ENCODE measurements around the gene KCNK2.
"Not testable (repeated sequence)": the region's sequence is repeated elsewhere in the genome, so short reads cannot be mapped to it uniquely, and the experiment has no call there.

KCNK2 gene

DNA sequence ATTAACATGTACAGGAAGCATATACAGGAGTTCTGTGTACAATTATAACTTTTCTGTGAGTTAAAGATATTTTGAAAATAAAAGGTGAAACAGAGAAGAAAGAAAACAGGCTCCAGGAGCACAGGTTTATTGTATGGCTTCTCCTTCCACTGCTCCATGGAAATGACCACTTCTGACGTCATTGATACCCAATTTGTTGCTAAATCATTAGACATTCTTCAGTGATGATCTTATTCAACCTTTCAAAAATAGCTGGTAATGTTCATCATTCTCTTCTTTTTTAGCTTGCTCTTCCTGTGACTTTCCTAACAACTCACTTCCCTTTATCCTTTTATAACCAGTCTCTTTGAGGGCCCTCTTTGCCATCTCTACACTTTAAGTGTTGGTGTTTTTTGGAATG, 77.8 kb downstream of the KCNK2 start:
- no peaks in the 10 kb centered on the region for H3K36me3 Mint-ChIP-seq (ENCODE audit: low read depth)
- no peaks in the 10 kb centered on the region for H3K27me3 Mint-ChIP-seq
- H3K9me3 Mint-ChIP-seq = peaks cover 21% of the 10 kb centered on the region
- H3K27ac Mint-ChIP-seq = no peak overlapping the region
- H3K4me3 Mint-ChIP-seq = no peak overlapping the region
- no peaks in the 10 kb centered on the region for H3K4me1 Mint-ChIP-seq (ENCODE audit: low read depth)

GRCh38 chr1:215163144-215163543, 80.6 kb downstream of the KCNK2 start:
- H3K4me3 Mint-ChIP-seq; H3K36me3 Mint-ChIP-seq (ENCODE audit: low read depth); H3K4me1 Mint-ChIP-seq (ENCODE audit: low read depth); H3K27ac Mint-ChIP-seq; H3K27me3 Mint-ChIP-seq: not testable (repeated sequence)
- H3K9me3 Mint-ChIP-seq = peaks cover 25% of the 10 kb centered on the region

- Mint-ChIP-seq H3K4me3 (no peak overlapping the region), H3K27me3 (no peaks in the 10 kb centered on the region), H3K9me3 (peaks cover 19% of the 10 kb centered on the region), H3K4me1 (ENCODE audit: low read depth) (no peaks in the 10 kb centered on the region), H3K27ac (no peak overlapping the region), H3K36me3 (ENCODE audit: low read depth) (no peaks in the 10 kb centered on the region)
Observed at GRCh38 chr1:215166886-215167285, 84.3 kb downstream of the KCNK2 start.

- no peak overlapping the region for H3K27ac Mint-ChIP-seq
- H3K4me1 Mint-ChIP-seq (ENCODE audit: low read depth) = no peaks in the 10 kb centered on the region
- no peaks in the 10 kb centered on the region for H3K27me3 Mint-ChIP-seq
- peaks cover 4% of the 10 kb centered on the region for H3K9me3 Mint-ChIP-seq
- no peak overlapping the region for H3K4me3 Mint-ChIP-seq
- H3K36me3 Mint-ChIP-seq (ENCODE audit: low read depth) = no peaks in the 10 kb centered on the region
Observed at GRCh38 chr1:215181518-215181917, 99.0 kb downstream of the KCNK2 start.

- H3K27me3 Mint-ChIP-seq = no peaks in the 10 kb centered on the region
- no peaks in the 10 kb centered on the region for H3K4me1 Mint-ChIP-seq (ENCODE audit: low read depth)
- H3K27ac Mint-ChIP-seq = no peak overlapping the region
- no peaks in the 10 kb centered on the region for H3K36me3 Mint-ChIP-seq (ENCODE audit: low read depth)
- H3K4me3 Mint-ChIP-seq = no peak overlapping the region
- H3K9me3 Mint-ChIP-seq = peaks cover 4% of the 10 kb centered on the region
Observed at GRCh38 chr1:215185067-215185620, 102.6 kb downstream of the KCNK2 start.

- H3K27me3 Mint-ChIP-seq = no peaks in the 10 kb centered on the region
- H3K4me3 Mint-ChIP-seq = no peak overlapping the region
Observed at GRCh38 chr1:215188302-215188950, 105.9 kb downstream of the KCNK2 start.

DNA sequence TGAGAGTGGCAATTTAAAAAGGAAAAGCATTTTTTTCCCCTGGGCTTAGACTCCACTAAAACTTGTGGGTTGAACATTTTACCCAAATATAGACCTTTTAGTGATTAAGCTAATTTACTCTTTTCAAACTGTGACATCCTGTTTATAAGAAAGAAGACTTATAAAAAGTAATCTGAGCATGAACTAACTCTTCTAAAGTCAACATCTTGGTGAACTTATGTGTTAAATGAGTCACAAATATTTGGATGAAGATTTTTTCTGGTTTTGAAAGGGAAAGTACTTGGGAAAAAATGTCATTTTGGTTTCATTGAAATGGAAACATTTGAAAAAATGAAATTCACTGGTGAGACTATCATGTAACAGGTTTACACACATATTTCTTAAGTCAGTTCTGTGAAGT, 109.8 kb downstream of the KCNK2 start:
- Mint-ChIP-seq H3K4me3 (no peak overlapping the region), H3K4me1 (ENCODE audit: low read depth) (no peaks in the 10 kb centered on the region), H3K27me3 (no peaks in the 10 kb centered on the region), H3K27ac (no peak overlapping the region), H3K36me3 (ENCODE audit: low read depth) (no peaks in the 10 kb centered on the region), H3K9me3 (no peaks in the 10 kb centered on the region)

More at GRCh38 chr1:215188302-215188950, 105.9 kb downstream of the KCNK2 start:
- no peaks in the 10 kb centered on the region for H3K4me1 Mint-ChIP-seq (ENCODE audit: low read depth)
- no peak overlapping the region for H3K27ac Mint-ChIP-seq
- no peaks in the 10 kb centered on the region for H3K9me3 Mint-ChIP-seq
- H3K36me3 Mint-ChIP-seq (ENCODE audit: low read depth) = no peaks in the 10 kb centered on the region

DNA sequence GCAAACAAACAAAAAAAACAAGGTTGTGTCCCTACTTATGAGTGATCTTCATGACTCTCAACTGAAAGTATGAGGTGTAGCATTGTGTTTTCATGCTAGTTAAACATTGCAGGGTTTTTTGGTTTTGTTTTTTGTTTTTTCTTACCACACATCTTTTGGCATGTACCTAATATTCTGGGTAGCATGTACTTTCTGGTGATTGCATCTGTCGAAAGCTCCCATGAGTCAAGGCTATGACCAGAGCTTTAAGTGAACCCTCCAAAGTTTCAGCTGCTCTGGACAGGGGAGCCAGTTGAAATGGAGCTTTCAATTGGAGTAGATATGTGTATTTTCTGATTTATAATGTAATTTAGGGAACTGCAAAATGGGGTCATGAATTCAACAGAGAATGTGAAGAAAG, 115.5 kb downstream of the KCNK2 start:
- Mint-ChIP-seq H3K36me3 (ENCODE audit: low read depth) (no peaks in the 10 kb centered on the region), H3K9me3 (no peaks in the 10 kb centered on the region), H3K4me3 (no peak overlapping the region), H3K27ac (no peak overlapping the region), H3K4me1 (ENCODE audit: low read depth) (no peaks in the 10 kb centered on the region), H3K27me3 (no peaks in the 10 kb centered on the region)

- Mint-ChIP-seq H3K36me3 (ENCODE audit: low read depth) (no peaks in the 10 kb centered on the region), H3K9me3 (no peaks in the 10 kb centered on the region), H3K27ac (no peak overlapping the region), H3K4me1 (ENCODE audit: low read depth) (no peaks in the 10 kb centered on the region), H3K4me3 (no peak overlapping the region), H3K27me3 (no peaks in the 10 kb centered on the region)
Observed at GRCh38 chr1:215200121-215200520, 117.6 kb downstream of the KCNK2 start.

DNA sequence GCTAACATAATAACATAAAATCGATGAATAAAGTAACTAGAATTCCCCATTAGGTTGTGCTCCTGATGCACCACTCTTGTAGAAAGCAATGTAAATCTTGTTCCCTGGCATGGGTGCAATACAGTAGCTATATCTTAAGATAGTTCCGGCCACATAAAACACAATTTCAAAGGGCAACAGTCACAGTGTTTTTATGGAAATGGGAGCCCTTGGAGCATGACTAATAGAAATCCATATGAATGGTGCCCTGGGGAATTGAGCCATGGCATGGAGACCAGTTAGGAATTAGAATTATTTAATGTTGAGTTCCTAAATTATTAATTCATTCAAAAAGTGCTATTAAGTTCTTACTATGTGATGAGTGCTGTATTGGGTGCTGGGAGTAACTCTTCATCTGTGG, 118.7 kb downstream of the KCNK2 start:
- no peaks in the 10 kb centered on the region for H3K9me3 Mint-ChIP-seq
- no peaks in the 10 kb centered on the region for H3K27me3 Mint-ChIP-seq
- no peak overlapping the region for H3K4me3 Mint-ChIP-seq
- H3K4me1 Mint-ChIP-seq (ENCODE audit: low read depth) = no peaks in the 10 kb centered on the region
- no peak overlapping the region for H3K27ac Mint-ChIP-seq
- H3K36me3 Mint-ChIP-seq (ENCODE audit: low read depth) = no peaks in the 10 kb centered on the region

DNA sequence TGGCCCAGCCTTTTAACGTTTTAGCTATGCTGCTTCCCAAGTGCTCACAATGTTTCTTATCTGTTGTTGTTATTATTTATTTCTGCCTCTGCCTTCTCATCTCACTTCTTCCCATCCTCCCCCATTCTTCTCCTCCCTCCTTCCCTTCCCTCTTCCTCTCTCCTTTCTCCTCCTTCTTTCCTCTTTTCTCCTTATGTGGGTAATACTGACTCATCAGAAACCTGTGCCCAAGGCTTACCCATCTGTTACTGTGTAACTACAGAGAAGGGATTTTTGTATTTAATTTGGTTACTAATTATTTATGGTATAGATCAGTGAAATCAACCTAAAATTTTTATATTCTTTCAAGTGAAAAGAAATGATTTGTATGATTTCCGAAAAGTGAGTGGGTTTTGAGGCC, 120.3 kb downstream of the KCNK2 start:
- Mint-ChIP-seq H3K27ac (no peak overlapping the region), H3K4me3 (no peak overlapping the region)

DNA sequence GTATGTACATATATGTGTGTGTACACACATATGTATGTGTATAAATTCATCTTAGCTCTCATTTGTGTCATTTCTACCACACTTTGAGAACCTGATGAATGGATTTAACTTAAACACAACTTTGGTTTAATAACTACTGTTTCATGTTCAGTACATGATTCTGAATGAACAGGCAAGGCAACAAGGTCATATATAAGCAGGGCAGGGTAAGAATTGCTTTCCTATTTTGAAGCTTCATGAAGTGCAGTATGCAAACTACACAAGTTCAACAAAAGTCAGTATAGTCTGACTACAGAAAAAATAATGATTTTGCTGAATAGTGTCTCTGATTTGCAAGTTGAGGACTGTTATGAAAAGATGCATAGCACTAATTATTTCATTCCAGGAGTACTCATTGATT, 127.6 kb downstream of the KCNK2 start:
- no peak overlapping the region for H3K27ac Mint-ChIP-seq

More for the DNA sequence above, 120.3 kb downstream of the KCNK2 start:
- H3K36me3 Mint-ChIP-seq (ENCODE audit: low read depth) = no peaks in the 10 kb centered on the region
- no peaks in the 10 kb centered on the region for H3K9me3 Mint-ChIP-seq
- no peaks in the 10 kb centered on the region for H3K4me1 Mint-ChIP-seq (ENCODE audit: low read depth)
- no peaks in the 10 kb centered on the region for H3K27me3 Mint-ChIP-seq

GRCh38 chr1:215215846-215216245, 133.3 kb downstream of the KCNK2 start:
- no peaks in the 10 kb centered on the region for H3K36me3 Mint-ChIP-seq (ENCODE audit: low read depth)
- no peaks in the 10 kb centered on the region for H3K9me3 Mint-ChIP-seq
- peaks cover 3% of the 10 kb centered on the region for H3K27me3 Mint-ChIP-seq
- H3K4me1 Mint-ChIP-seq (ENCODE audit: low read depth) = no peaks in the 10 kb centered on the region
- H3K27ac Mint-ChIP-seq = no peak overlapping the region
- no peak overlapping the region for H3K4me3 Mint-ChIP-seq

More for the DNA sequence above, 127.6 kb downstream of the KCNK2 start:
- Mint-ChIP-seq H3K4me3 (no peak overlapping the region), H3K27me3 (peaks cover 3% of the 10 kb centered on the region), H3K9me3 (no peaks in the 10 kb centered on the region), H3K4me1 (ENCODE audit: low read depth) (no peaks in the 10 kb centered on the region), H3K36me3 (ENCODE audit: low read depth) (no peaks in the 10 kb centered on the region)

- H3K4me1 Mint-ChIP-seq (ENCODE audit: low read depth) = no peaks in the 10 kb centered on the region
- no peak overlapping the region for H3K27ac Mint-ChIP-seq
- H3K4me3 Mint-ChIP-seq = no peak overlapping the region
- H3K9me3 Mint-ChIP-seq = no peaks in the 10 kb centered on the region
- H3K27me3 Mint-ChIP-seq = no peaks in the 10 kb centered on the region
- H3K36me3 Mint-ChIP-seq (ENCODE audit: low read depth) = no peaks in the 10 kb centered on the region
Observed at GRCh38 chr1:215219372-215219771, 136.8 kb downstream of the KCNK2 start.

GRCh38 chr1:215220346-215220745, 137.8 kb downstream of the KCNK2 start:
- no peaks in the 10 kb centered on the region for H3K27me3 Mint-ChIP-seq
- H3K9me3 Mint-ChIP-seq = no peaks in the 10 kb centered on the region
- no peaks in the 10 kb centered on the region for H3K4me1 Mint-ChIP-seq (ENCODE audit: low read depth)
- H3K27ac Mint-ChIP-seq = no peak overlapping the region
- H3K36me3 Mint-ChIP-seq (ENCODE audit: low read depth) = no peaks in the 10 kb centered on the region
- H3K4me3 Mint-ChIP-seq = no peak overlapping the region

DNA sequence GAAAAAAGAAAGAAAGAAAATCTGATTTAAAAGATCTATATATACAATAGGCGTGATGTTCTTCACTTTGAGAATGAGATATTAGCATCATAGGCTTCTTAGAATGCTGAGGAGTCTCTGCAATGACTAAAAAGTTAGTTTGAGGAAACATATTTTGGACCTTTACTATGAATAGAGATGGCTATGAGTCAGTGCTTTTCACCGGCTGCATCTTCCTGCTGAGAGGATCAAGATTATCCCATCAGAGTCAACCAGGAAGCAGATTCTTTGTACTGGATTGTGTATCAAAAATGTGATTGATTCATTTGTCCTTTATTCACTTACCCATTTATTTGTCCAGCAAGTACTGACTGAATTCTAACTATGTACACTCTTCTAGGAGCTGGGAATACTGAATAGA, 144.2 kb downstream of the KCNK2 start:
- Mint-ChIP-seq H3K4me3 (no peak overlapping the region), H3K36me3 (ENCODE audit: low read depth) (no peaks in the 10 kb centered on the region), H3K4me1 (ENCODE audit: low read depth) (no peaks in the 10 kb centered on the region), H3K27me3 (no peaks in the 10 kb centered on the region), H3K27ac (no peak overlapping the region), H3K9me3 (no peaks in the 10 kb centered on the region)
